CD4-positive, alpha-beta T cell (primary cell): Measurements from ENCODE around the gene MAMLD1. TPM values are rescaled to one million over a fixed set of nuclear protein-coding genes. Genes with fewer than 3 reads are reported as not detected.
A peak's percentile ranks its signal among the peaks of the same experiment; 100 is the strongest.

Source experiments
- ATAC-seq: fragments of 200-7000 bp; cut with Tn5 transposase; one replicate; pipeline ENCODE4 v1.10.0; 2022; ENCODE audit warnings: mild to moderate bottlenecking; ENCODE audit not compliant: poor library complexity
- CTCF ChIA-PET: fragments of 350-600 bp; sonication (Branson Sonifier 250); formaldehyde crosslinking; loops from one replicate; lab custom pipeline; 2021; ENCODE audit warnings: antibody characterized with exemption, inconsistent platforms; lab: Charles Lee
- POLR2A ChIA-PET: fragments of 350-600 bp; sonication (Branson Sonifier 250); formaldehyde crosslinking; loops from one replicate; lab custom pipeline; 2021; ENCODE audit warnings: antibody characterized with exemption, inconsistent platforms; lab: Charles Lee
- DNase-seq, 14 experiments: peaks; one replicate each; pipeline ENCODE4 v3.0.0-alpha.2; 2013 to 2020; ENCODE audit warnings: mixed read lengths in 2 of 14
- H3K27ac ChIP-seq, 2 donors: one replicate each; pipeline versions ENCODE4 v1.5.1 to v1.7.0; 2013; ENCODE audit warnings: low read length in 2 of 2, low read depth in 1 of 2, mild to moderate bottlenecking in 1 of 2
- H3K27me3 ChIP-seq, 2 experiments: 1 replicate in 1 of 2; 2 replicates in 1 of 2; pipeline versions ENCODE4 v1.6.1 to v1.7.0; 2013; ENCODE audit warnings: low read length in 2 of 2, control low read depth in 1 of 2, mild to moderate bottlenecking in 1 of 2, moderate library complexity in 1 of 2; ENCODE audit not compliant: insufficient read depth in 2 of 2, control insufficient read depth in 1 of 2
- H3K36me3 ChIP-seq: one replicate; pipeline ENCODE4 v1.6.1; 2013; ENCODE audit warnings: low read length, control low read depth; ENCODE audit not compliant: insufficient read depth
- H3K4me1 ChIP-seq: one replicate; pipeline ENCODE4 v1.6.1; 2013; ENCODE audit warnings: low read length, control low read depth; ENCODE audit not compliant: insufficient read depth
- H3K4me3 ChIP-seq: one replicate; pipeline ENCODE4 v1.5.1; 2013; ENCODE audit warnings: mild to moderate bottlenecking, low read length, moderate library complexity
- H3K9me3 ChIP-seq, 2 experiments: 1 replicate in 1 of 2; 2 replicates in 1 of 2; pipeline versions ENCODE4 v1.6.1 to v1.7.0; 2013; ENCODE audit warnings: low read length in 2 of 2, mild to moderate bottlenecking in 2 of 2, control low read depth in 1 of 2, moderate library complexity in 1 of 2; ENCODE audit not compliant: control insufficient read depth in 1 of 2, insufficient read depth in 1 of 2
- H3K27ac Mint-ChIP-seq: one replicate; pipeline ENCODE4 v1.8.0; 2020; ENCODE audit warnings: mixed read lengths
- H3K27me3 Mint-ChIP-seq: one replicate; pipeline ENCODE4 v1.8.0; 2021; ENCODE audit warnings: mixed read lengths
- H3K36me3 Mint-ChIP-seq: one replicate; pipeline ENCODE4 v1.8.0; 2021; ENCODE audit warnings: low read depth, mixed read lengths
- H3K4me1 Mint-ChIP-seq: one replicate; pipeline ENCODE4 v1.8.0; 2021; ENCODE audit warnings: low read depth, mixed read lengths
- H3K4me3 Mint-ChIP-seq: one replicate; pipeline ENCODE4 v1.8.0; 2020; ENCODE audit warnings: mild to moderate bottlenecking, mixed read lengths
- H3K9me3 Mint-ChIP-seq: one replicate; pipeline ENCODE4 v1.8.0; 2020; ENCODE audit warnings: mixed read lengths
- CTCF ChIP-seq: fragments of 200-600 bp; IDR thresholded peaks from one replicate; pipeline ENCODE4 v1.8.0; 2022; ENCODE audit warnings: antibody characterized with exemption, mild to moderate bottlenecking
- intact Hi-C, 2 experiments: fragments of 100-400 bp; cut with DNase I in 1 of 2; cut with micrococcal nuclease in 1 of 2; formaldehyde crosslinking; loops; one replicate each; pipeline versions ENCODE4 v1.15.1 to v1.9.0; 2023 to 2025; cut with DNase I, micrococcal nuclease
- total RNA-seq, 174 experiments: library from RNA in 2 of 174; stranded (reverse) in 2 of 174; gene quantifications; one replicate each; pipeline ENCODE4 v1.2.3 and lab custom pipeline; 2021 to 2026

Gene MAMLD1
- total RNA-seq, 2 experiments from 2014 or later, result 0.45 to 0.96 TPM

- ATAC-seq (no peak), DNase-seq (no peak)
- POLR2A ChIA-PET, result no interaction called here
- CTCF ChIA-PET, result no interaction called here
- no peaks in the 10 kb centered on the region for H3K27me3 Mint-ChIP-seq
- Histone ChIP-seq H3K36me3 (no peaks in the 10 kb centered on the region), H3K9me3 (no peaks in the 10 kb centered on the region), H3K27me3 (no peaks in the 10 kb centered on the region), H3K4me3 (no peak overlapping the region), H3K27ac (no peak overlapping the region), H3K4me1 (peaks cover 14% of the 10 kb centered on the region)
- H3K4me1 Mint-ChIP-seq, result peaks cover 12% of the 10 kb centered on the region
- H3K27ac Mint-ChIP-seq, result no peak overlapping the region
- TF ChIP-seq CTCF, result no peak
- no peaks in the 10 kb centered on the region for H3K9me3 Mint-ChIP-seq
- no peaks in the 10 kb centered on the region for H3K36me3 Mint-ChIP-seq
- H3K4me3 Mint-ChIP-seq, result no peak overlapping the region
- intact Hi-C loops, result no loop called here
These were observed 86.2 kb downstream of the MAMLD1 start for GRCh38 chrX:150449313-150449712.

GRCh38 chrX:150450519-150451177, 87.5 kb downstream of the MAMLD1 start:
- Mint-ChIP-seq H3K9me3 (no peaks in the 10 kb centered on the region), H3K4me3 (no peak overlapping the region), H3K27ac (no peak overlapping the region), H3K4me1 (peaks cover 12% of the 10 kb centered on the region), H3K36me3 (no peaks in the 10 kb centered on the region), H3K27me3 (no peaks in the 10 kb centered on the region)
- no peak overlapping the region for H3K4me3 ChIP-seq
- POLR2A ChIA-PET, result no interaction called here
- TF ChIP-seq CTCF, result no peak
- no peaks in the 10 kb centered on the region for H3K9me3 ChIP-seq
- no peaks in the 10 kb centered on the region for H3K36me3 ChIP-seq
- intact Hi-C loops, result no loop called here
- H3K27me3 ChIP-seq, result no peaks in the 10 kb centered on the region
- CTCF ChIA-PET, result no interaction called here
- H3K4me1 ChIP-seq, result peaks cover 14% of the 10 kb centered on the region
- ATAC-seq, result peak; percentile 51
- peak in 2 of 14 experiments; percentile 4 to 24 for DNase-seq
- H3K27ac ChIP-seq, result no peak overlapping the region

GRCh38 chrX:150451953-150452352, 88.8 kb downstream of the MAMLD1 start:
- no peak for TF ChIP-seq CTCF
- no peaks in the 10 kb centered on the region for H3K27me3 Mint-ChIP-seq
- no peak overlapping the region for H3K27ac Mint-ChIP-seq

More at GRCh38 chrX:150451953-150452352, 88.8 kb downstream of the MAMLD1 start:
- no peaks in the 10 kb centered on the region for H3K9me3 ChIP-seq
- H3K4me1 ChIP-seq, result peaks cover 14% of the 10 kb centered on the region
- ATAC-seq, result no peak
- intact Hi-C loops, result no loop called here
- no peak for DNase-seq
- ChIA-PET CTCF (no interaction called here), POLR2A (no interaction called here)
- no peak overlapping the region for H3K27ac ChIP-seq
- Mint-ChIP-seq H3K4me3 (no peak overlapping the region), H3K36me3 (no peaks in the 10 kb centered on the region), H3K4me1 (peaks cover 12% of the 10 kb centered on the region), H3K9me3 (no peaks in the 10 kb centered on the region)
- H3K27me3 ChIP-seq, result no peaks in the 10 kb centered on the region
- H3K36me3 ChIP-seq, result no peaks in the 10 kb centered on the region
- no peak overlapping the region for H3K4me3 ChIP-seq
